ENCODE measurements around the gene XYLB. TPM values are rescaled to one million over a fixed set of nuclear protein-coding genes. Genes with fewer than 3 reads are reported as not detected.

XYLB gene
- total RNA-seq, 2 donors from 2014 or later = 4.7 to 6.3 TPM

- no peaks in the 10 kb centered on the region for H3K9me3 Mint-ChIP-seq
- no peaks in the 10 kb centered on the region for H3K4me1 Mint-ChIP-seq
Measured at GRCh38 chr3:38335263-38335662, 11.3 kb upstream of the XYLB start.

GRCh38 chr3:38337703-38338102, 8.9 kb upstream of the XYLB start:
- H3K4me3 Mint-ChIP-seq = no peak overlapping the region
- Histone ChIP-seq H3K9me3 (ENCODE audit: control insufficient read depth, low read length) (peaks cover 6% of the 10 kb centered on the region), H3K9ac (ENCODE audit: extremely low read depth, low read length, poor library complexity, severe bottlenecking) (no peak overlapping the region), H3K27ac (ENCODE audit: low read depth, low read length) (no peak overlapping the region), H3K36me3 (ENCODE audit: control insufficient read depth, insufficient read depth, low read length) (no peaks in the 10 kb centered on the region), H3K4me1 (ENCODE audit: control insufficient read depth, insufficient read depth, low read length) (no peaks in the 10 kb centered on the region), H3K27me3 (ENCODE audit: control insufficient read depth, insufficient read depth, low read length, poor library complexity, severe bottlenecking) (no peaks in the 10 kb centered on the region), H3K4me3 (ENCODE audit: low read length) (no peak overlapping the region)
- no peak overlapping the region for H3K27ac Mint-ChIP-seq
- WGBS, 2 experiments (ENCODE audit: insufficient coverage in 1 of 2, insufficient read length in 1 of 2) = 100% methylated on average over 2 of the region's 2 CpGs; no CpG with 5 or more reads in 1 of the 2 experiments
- peaks cover 7% of the 10 kb centered on the region for H3K27me3 Mint-ChIP-seq (ENCODE audit: insufficient read depth)
- H3K36me3 Mint-ChIP-seq (ENCODE audit: low read depth) = no peaks in the 10 kb centered on the region
- no peaks in the 10 kb centered on the region for H3K9me3 Mint-ChIP-seq
- no peak for DNase-seq
- no peak for TF ChIP-seq CTCF (conservative IDR thresholded peaks at IDR 0.05)
- H3K4me1 Mint-ChIP-seq = no peaks in the 10 kb centered on the region

More at GRCh38 chr3:38335263-38335662, 11.3 kb upstream of the XYLB start:
- no peak for TF ChIP-seq CTCF (conservative IDR thresholded peaks at IDR 0.05)
- H3K27ac ChIP-seq (ENCODE audit: low read depth, low read length) = no peak overlapping the region
- Mint-ChIP-seq H3K27ac (no peak overlapping the region), H3K4me3 (no peak overlapping the region), H3K27me3 (ENCODE audit: insufficient read depth) (peaks cover 3% of the 10 kb centered on the region), H3K36me3 (ENCODE audit: low read depth) (no peaks in the 10 kb centered on the region)
- H3K4me1 ChIP-seq (ENCODE audit: control insufficient read depth, insufficient read depth, low read length) = no peaks in the 10 kb centered on the region
- no peak overlapping the region for H3K4me3 ChIP-seq (ENCODE audit: low read length)
- H3K36me3 ChIP-seq (ENCODE audit: control insufficient read depth, insufficient read depth, low read length) = no peaks in the 10 kb centered on the region
- no peak for DNase-seq
- no peak overlapping the region for H3K9ac ChIP-seq (ENCODE audit: extremely low read depth, low read length, poor library complexity, severe bottlenecking)
- WGBS, 2 experiments (ENCODE audit: insufficient coverage in 1 of 2, insufficient read length in 1 of 2) = 89 to 94% methylated on average over 5 to 6 of the region's 6 CpGs
- no peaks in the 10 kb centered on the region for H3K9me3 ChIP-seq (ENCODE audit: control insufficient read depth, low read length)
- H3K27me3 ChIP-seq (ENCODE audit: control insufficient read depth, insufficient read depth, low read length, poor library complexity, severe bottlenecking) = no peaks in the 10 kb centered on the region

- H3K27ac Mint-ChIP-seq = no peak overlapping the region
- Histone ChIP-seq H3K9me3 (ENCODE audit: control insufficient read depth, low read length) (peaks cover 21% of the 10 kb centered on the region), H3K27me3 (ENCODE audit: control insufficient read depth, insufficient read depth, low read length, poor library complexity, severe bottlenecking) (peaks cover 8% of the 10 kb centered on the region), H3K4me1 (ENCODE audit: control insufficient read depth, insufficient read depth, low read length) (no peaks in the 10 kb centered on the region), H3K4me3 (ENCODE audit: low read length) (no peak overlapping the region), H3K27ac (ENCODE audit: low read depth, low read length) (no peak overlapping the region), H3K36me3 (ENCODE audit: control insufficient read depth, insufficient read depth, low read length) (no peaks in the 10 kb centered on the region), H3K9ac (ENCODE audit: extremely low read depth, low read length, poor library complexity, severe bottlenecking) (no peak overlapping the region)
- peaks cover 7% of the 10 kb centered on the region for H3K4me1 Mint-ChIP-seq
- TF ChIP-seq CTCF (conservative IDR thresholded peaks at IDR 0.05) = no peak
- H3K27me3 Mint-ChIP-seq (ENCODE audit: insufficient read depth) = peaks cover 28% of the 10 kb centered on the region
- no peak overlapping the region for H3K4me3 Mint-ChIP-seq
- H3K36me3 Mint-ChIP-seq (ENCODE audit: low read depth) = no peaks in the 10 kb centered on the region
- peaks cover 9% of the 10 kb centered on the region for H3K9me3 Mint-ChIP-seq
- 91 to 96% methylated on average over 2 to 3 of the region's 3 CpGs for WGBS, 2 experiments (ENCODE audit: insufficient coverage in 1 of 2, insufficient read length in 1 of 2)
- no peak for DNase-seq
Measured at GRCh38 chr3:38343797-38344594, 2.6 kb upstream of the XYLB start.

Measured in endodermal cell (in vitro differentiated cells).